ENCODE data around the gene MRM3.
"Not testable (repeated sequence)": the region's sequence is repeated elsewhere in the genome, so short reads cannot be mapped to it uniquely, and the experiment has no call there.

MRM3 gene

GRCh38 chr17:795721-796120 is 13.6 kb downstream of the MRM3 start:
- DNase-seq (ENCODE audit: low read depth in 2 of 2), result no peak

- DNase-seq (ENCODE audit: low read depth in 2 of 2), result no peak
Measured at GRCh38 chr17:796609-797008, 14.5 kb downstream of the MRM3 start.

- DNase-seq (ENCODE audit: low read depth in 2 of 2), result no peak
Measured at GRCh38 chr17:797236-797840, 15.2 kb downstream of the MRM3 start.

GRCh38 chr17:798246-798645 is 16.1 kb downstream of the MRM3 start:
- no peak for DNase-seq (ENCODE audit: low read depth in 2 of 2)

- no peak for DNase-seq (ENCODE audit: low read depth in 2 of 2)
Measured at GRCh38 chr17:799261-799660, 17.1 kb downstream of the MRM3 start.

- no peak for DNase-seq (ENCODE audit: low read depth in 2 of 2)
Measured at GRCh38 chr17:800446-801242, 18.5 kb downstream of the MRM3 start.

GRCh38 chr17:801660-802059 is 19.5 kb downstream of the MRM3 start:
- DNase-seq (ENCODE audit: low read depth in 2 of 2), result no peak

GRCh38 chr17:802481-802880 is 20.3 kb downstream of the MRM3 start:
- DNase-seq (ENCODE audit: low read depth in 2 of 2), result no peak

- no peak for DNase-seq (ENCODE audit: low read depth in 2 of 2)
Measured at GRCh38 chr17:802901-803881, 21.0 kb downstream of the MRM3 start.

- no peak for DNase-seq (ENCODE audit: low read depth in 2 of 2)
Measured at GRCh38 chr17:804541-805435, 22.6 kb downstream of the MRM3 start.

GRCh38 chr17:805886-806285 is 23.7 kb downstream of the MRM3 start:
- not testable (repeated sequence) for DNase-seq (ENCODE audit: low read depth in 2 of 2)

GRCh38 chr17:806346-806745 is 24.2 kb downstream of the MRM3 start:
- DNase-seq (ENCODE audit: low read depth in 2 of 2), result no peak

- no peak for DNase-seq (ENCODE audit: low read depth in 2 of 2)
Measured at GRCh38 chr17:806781-807522, 24.8 kb downstream of the MRM3 start.

GRCh38 chr17:807523-808294 is 25.6 kb downstream of the MRM3 start:
- DNase-seq (ENCODE audit: low read depth in 2 of 2), result no peak

GRCh38 chr17:811051-811784 is 29.1 kb downstream of the MRM3 start:
- no peak for DNase-seq (ENCODE audit: low read depth in 2 of 2)

GRCh38 chr17:812638-813204 is 30.6 kb downstream of the MRM3 start:
- no peak for DNase-seq (ENCODE audit: low read depth in 2 of 2)

- DNase-seq (ENCODE audit: low read depth in 2 of 2), result no peak
Measured at GRCh38 chr17:814371-814770, 32.2 kb downstream of the MRM3 start.

- DNase-seq (ENCODE audit: low read depth in 2 of 2), result no peak
Measured at GRCh38 chr17:819251-819650, 37.1 kb downstream of the MRM3 start.

- no peak for DNase-seq (ENCODE audit: low read depth in 2 of 2)
Measured at GRCh38 chr17:823501-823902, 41.3 kb downstream of the MRM3 start.
